Sigmoid colon (tissue), 7 donors: ENCODE results near the gene JAKMIP2. TPM values are rescaled to one million over a fixed set of nuclear protein-coding genes. Genes with fewer than 3 reads are reported as not detected.
A peak's percentile ranks its signal among the peaks of the same experiment; 100 is the strongest.

Experiments
- DNase-seq: peaks from one replicate; pipeline ENCODE4 v3.0.0-alpha.2; 2019
- H3K27ac ChIP-seq, 4 donors: fragments of 200-600 bp; sonication (generic); one replicate each; pipeline ENCODE4 v1.5.1; 2016 to 2019; ENCODE audit warnings: mild to moderate bottlenecking in 1 of 4
- H3K27me3 ChIP-seq, 3 donors: fragments of 200-600 bp; sonication (generic); one replicate each; pipeline ENCODE4 v1.5.1; 2019; ENCODE audit warnings: mild to moderate bottlenecking in 1 of 3
- H3K36me3 ChIP-seq, 4 donors: fragments of 200-600 bp; sonication (generic); one replicate each; pipeline ENCODE4 v1.5.1; 2016 to 2019
- H3K4me1 ChIP-seq, 4 donors: fragments of 200-600 bp; sonication (generic); one replicate each; pipeline ENCODE4 v1.5.1; 2017 to 2019
- H3K4me3 ChIP-seq, 4 donors: fragments of 200-600 bp; sonication (generic); one replicate each; pipeline ENCODE4 v1.5.1; 2017 to 2019; ENCODE audit warnings: mild to moderate bottlenecking in 2 of 4, moderate library complexity in 1 of 4
- H3K9me3 ChIP-seq, 4 donors: fragments of 200-600 bp in 3 of 4; sonication (generic) in 3 of 4; one replicate each; pipeline versions ENCODE4 v1.5.1 to v1.6.1; 2013 to 2019
- EP300 ChIP-seq, 4 donors: sonication (generic); formaldehyde crosslinking; IDR thresholded peaks; one replicate each; pipeline ENCODE4 v1.6.1; 2017; ENCODE audit warnings: antibody characterized with exemption in 4 of 4
- POLR2A ChIP-seq, 2 donors: fragments of 450-650 bp; IDR thresholded peaks; one replicate each; pipeline ENCODE4 v1.6.1; 2016; ENCODE audit warnings: antibody characterized with exemption in 2 of 2, mild to moderate bottlenecking in 2 of 2, moderate library complexity in 2 of 2
- POLR2AphosphoS5 ChIP-seq, 4 donors: sonication (generic); formaldehyde crosslinking; IDR thresholded peaks; one replicate each; pipeline ENCODE4 v1.6.1; 2017; ENCODE audit warnings: antibody characterized with exemption in 4 of 4
- WGBS, 2 donors: extraction: QIAGEN DNeasy Blood & Tissue Kit; methylation state at CpG; one replicate each; pipeline ENCODE4 v1.1.7; 2013; 5-methylcytosine and 5-hydroxymethylcytosine counted together
- intact Hi-C: fragments of 100-400 bp; cut with DNase I; formaldehyde crosslinking; loops from one replicate; pipeline ENCODE4 v1.15.1; 2023
- polyA plus RNA-seq, 3 donors: library from polyadenylated mRNA; stranded (reverse); fragments of 200-250 nt; gene quantifications; one replicate each; pipeline ENCODE4 v1.2.3, GENCODE V29; 2013
- total RNA-seq, 4 donors: library from RNA; depleted of rRNA; stranded (reverse); fragments of >200 nt; gene quantifications; one replicate each; pipeline ENCODE4 v1.1.0, GENCODE V29; 2016
- TF ChIP-seq, protein P1 (sequence below), 4 experiments: fragments of 450-650 bp in 3 of 4; fragments of 200-600 bp in 1 of 4; IDR thresholded peaks; one replicate each; pipeline ENCODE4 v1.5.1; 2016 to 2019; ENCODE audit warnings: antibody characterized with exemption in 4 of 4, mild to moderate bottlenecking in 3 of 4, moderate library complexity in 2 of 4
- donor health status: healthy with polysubstance abuse.
- donor health status: Bipolar disorder and iron deficiency.
- donor health status: healthy.

The JAKMIP2 gene
- total and polyA plus RNA-seq, 7 donors = under 0.01 to 8.9 (median 2.8) TPM; not detected in 1

DNA sequence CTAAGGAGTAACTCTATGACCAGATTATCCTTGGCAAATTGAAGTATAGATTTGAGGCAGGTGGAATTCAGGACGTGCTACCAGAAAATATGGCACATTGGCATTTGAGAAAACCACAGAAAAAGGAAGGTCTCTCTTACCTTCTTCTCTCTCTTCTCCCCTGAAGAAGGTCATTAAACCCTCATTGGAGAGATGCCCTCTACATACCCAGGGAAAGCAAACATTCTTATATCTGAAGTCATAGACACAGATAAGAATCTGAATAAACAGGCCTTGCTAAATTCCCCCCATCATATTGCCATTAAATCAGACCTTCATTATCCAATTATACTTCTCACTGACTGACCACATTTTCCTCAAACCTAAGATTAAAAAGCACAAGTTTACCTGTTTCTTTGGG lies 31.2 kb upstream of the JAKMIP2 start:
- TF ChIP-seq POLR2AphosphoS5 (IDR thresholded peaks at IDR 0.05) (no peak), POLR2A (IDR thresholded peaks at IDR 0.05) (no peak), EP300 (IDR thresholded peaks at IDR 0.05) (no peak)
- TF ChIP-seq, protein P1, sequence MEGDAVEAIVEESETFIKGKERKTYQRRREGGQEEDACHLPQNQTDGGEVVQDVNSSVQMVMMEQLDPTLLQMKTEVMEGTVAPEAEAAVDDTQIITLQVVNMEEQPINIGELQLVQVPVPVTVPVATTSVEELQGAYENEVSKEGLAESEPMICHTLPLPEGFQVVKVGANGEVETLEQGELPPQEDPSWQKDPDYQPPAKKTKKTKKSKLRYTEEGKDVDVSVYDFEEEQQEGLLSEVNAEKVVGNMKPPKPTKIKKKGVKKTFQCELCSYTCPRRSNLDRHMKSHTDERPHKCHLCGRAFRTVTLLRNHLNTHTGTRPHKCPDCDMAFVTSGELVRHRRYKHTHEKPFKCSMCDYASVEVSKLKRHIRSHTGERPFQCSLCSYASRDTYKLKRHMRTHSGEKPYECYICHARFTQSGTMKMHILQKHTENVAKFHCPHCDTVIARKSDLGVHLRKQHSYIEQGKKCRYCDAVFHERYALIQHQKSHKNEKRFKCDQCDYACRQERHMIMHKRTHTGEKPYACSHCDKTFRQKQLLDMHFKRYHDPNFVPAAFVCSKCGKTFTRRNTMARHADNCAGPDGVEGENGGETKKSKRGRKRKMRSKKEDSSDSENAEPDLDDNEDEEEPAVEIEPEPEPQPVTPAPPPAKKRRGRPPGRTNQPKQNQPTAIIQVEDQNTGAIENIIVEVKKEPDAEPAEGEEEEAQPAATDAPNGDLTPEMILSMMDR (IDR thresholded peaks at IDR 0.05) = no peak
- H3K4me3 ChIP-seq = no peak overlapping the region
- intact Hi-C loops = no loop called here
- DNase-seq = no peak
- H3K36me3 ChIP-seq = no peaks in the 10 kb centered on the region
- H3K9me3 ChIP-seq = no peaks in the 10 kb centered on the region
- WGBS, 2 donors = 90 to 92% methylated on average over 1 of the region's 1 CpG
- H3K27me3 ChIP-seq = no peaks in the 10 kb centered on the region
- H3K4me1 ChIP-seq = peaks cover 0 to 7% (median 0%) of the 10 kb centered on the region in 4 donors
- H3K27ac ChIP-seq = no peak overlapping the region

DNA sequence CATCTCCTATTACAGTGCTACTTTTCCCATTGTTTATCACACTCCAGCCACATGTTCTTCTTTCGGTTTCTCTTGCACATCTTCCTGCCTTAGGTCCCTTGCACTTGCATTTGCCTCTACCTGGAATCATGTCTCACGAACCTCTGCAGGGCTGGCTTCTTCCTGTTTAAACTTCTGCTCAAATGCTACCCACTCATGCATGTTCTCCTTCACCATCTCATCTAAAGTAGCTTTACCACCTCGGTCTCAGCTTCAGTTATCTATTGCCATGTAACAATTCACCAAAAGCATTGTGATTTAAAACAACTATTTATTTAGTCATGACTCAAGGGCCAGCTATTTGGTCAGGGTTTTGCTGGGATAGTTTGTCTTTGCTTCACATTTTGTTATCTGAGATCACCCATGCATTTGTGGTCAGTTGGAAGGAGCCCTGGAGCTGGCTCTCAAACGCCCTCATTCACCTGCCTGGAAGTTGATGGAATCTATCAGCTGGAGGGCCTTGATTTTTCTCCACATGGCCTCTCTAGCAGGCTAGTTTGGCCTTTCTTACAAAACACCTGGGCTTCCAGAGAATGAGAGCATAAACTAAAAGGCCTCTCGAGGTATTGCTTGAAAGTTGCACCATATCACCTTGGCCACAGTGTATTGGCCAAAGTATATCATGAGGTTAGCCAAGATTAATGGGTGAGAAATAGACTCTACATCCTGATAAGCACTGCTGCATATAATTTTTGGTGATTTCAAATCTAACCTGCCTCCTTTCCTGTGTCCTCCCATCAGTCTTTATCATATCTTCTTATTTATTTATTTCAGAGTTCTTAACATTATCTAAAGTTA lies 27.5 kb upstream of the JAKMIP2 start:
- intact Hi-C loops = no loop called here
- no peak for TF ChIP-seq POLR2A (IDR thresholded peaks at IDR 0.05)
- no peak for TF ChIP-seq POLR2AphosphoS5 (IDR thresholded peaks at IDR 0.05)
- TF ChIP-seq, protein P1 (IDR thresholded peaks at IDR 0.05) = no peak
- TF ChIP-seq EP300 (IDR thresholded peaks at IDR 0.05) = no peak

DNA sequence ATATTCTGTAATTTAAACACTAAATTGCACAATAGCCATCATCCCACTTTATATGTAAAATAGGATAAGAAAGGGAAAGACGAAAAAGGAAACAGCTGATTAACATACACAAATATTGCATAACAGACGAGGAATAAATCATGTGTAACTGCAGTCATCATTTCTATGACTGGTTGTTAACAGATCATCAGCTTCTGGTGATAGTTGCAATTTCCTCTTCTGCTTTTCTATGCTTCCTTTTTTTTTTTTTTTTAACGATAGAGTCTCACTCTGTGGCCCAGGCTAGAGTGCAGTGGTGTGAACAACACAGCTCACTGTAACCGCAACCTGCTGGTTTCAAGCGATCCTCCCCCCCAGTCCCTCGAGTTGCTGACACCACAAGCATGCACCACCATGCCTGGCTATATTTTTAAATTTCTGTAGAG lies 22.5 kb upstream of the JAKMIP2 start:
- DNase-seq = no peak
- no peak overlapping the region for H3K27ac ChIP-seq
- H3K27me3 ChIP-seq = no peaks in the 10 kb centered on the region
- H3K4me3 ChIP-seq = no peak overlapping the region
- H3K36me3 ChIP-seq = no peaks in the 10 kb centered on the region
- no peaks in the 10 kb centered on the region for H3K9me3 ChIP-seq
- WGBS, 2 donors = 36 to 50% methylated on average over 6 of the region's 6 CpGs
- intact Hi-C loops = no loop called here
- TF ChIP-seq POLR2AphosphoS5 (IDR thresholded peaks at IDR 0.05) = peak in 2 of 4 donors; percentile 7 to 16
- no peak for TF ChIP-seq EP300 (IDR thresholded peaks at IDR 0.05)
- TF ChIP-seq POLR2A (IDR thresholded peaks at IDR 0.05) = no peak
- TF ChIP-seq, protein P1 (IDR thresholded peaks at IDR 0.05) = no peak
- no peaks in the 10 kb centered on the region for H3K4me1 ChIP-seq

More for the DNA sequence above, 27.5 kb upstream of the JAKMIP2 start:
- Histone ChIP-seq H3K36me3 (no peaks in the 10 kb centered on the region), H3K27me3 (no peaks in the 10 kb centered on the region), H3K9me3 (no peaks in the 10 kb centered on the region), H3K27ac (no peak overlapping the region), H3K4me3 (no peak overlapping the region), H3K4me1 (no peaks in the 10 kb centered on the region)
- WGBS, 2 donors = 61 to 69% methylated on average over 5 of the region's 5 CpGs
- DNase-seq = no peak

DNA sequence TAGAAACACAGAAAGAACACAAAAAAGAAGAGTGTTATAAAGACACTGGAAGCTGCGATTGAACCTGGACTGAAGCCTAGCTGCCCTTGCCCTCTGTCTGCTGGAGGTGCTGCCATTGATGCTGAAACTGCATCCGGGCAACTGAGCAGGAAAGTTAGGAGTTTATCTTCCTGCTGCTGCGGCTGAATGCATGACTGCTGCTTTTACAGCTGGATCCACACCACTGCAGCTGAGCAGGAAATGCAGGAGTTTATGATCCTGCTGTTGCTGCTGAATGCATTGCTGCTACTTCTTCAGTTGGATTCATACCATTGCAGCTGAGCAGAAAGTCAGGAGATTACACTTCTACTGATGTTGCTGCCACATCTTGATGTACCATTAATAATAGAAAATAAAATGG lies 21.8 kb upstream of the JAKMIP2 start:
- H3K4me3 ChIP-seq = no peak overlapping the region
- intact Hi-C loops = no loop called here
- TF ChIP-seq POLR2A (IDR thresholded peaks at IDR 0.05) = no peak
- TF ChIP-seq POLR2AphosphoS5 (IDR thresholded peaks at IDR 0.05) = no peak
- TF ChIP-seq EP300 (IDR thresholded peaks at IDR 0.05) = no peak
- TF ChIP-seq, protein P1 (IDR thresholded peaks at IDR 0.05) = no peak
- no peaks in the 10 kb centered on the region for H3K36me3 ChIP-seq
- no peaks in the 10 kb centered on the region for H3K9me3 ChIP-seq
- no peaks in the 10 kb centered on the region for H3K27me3 ChIP-seq
- 24 to 58% methylated on average over 3 of the region's 3 CpGs for WGBS, 2 donors
- DNase-seq = no peak
- no peaks in the 10 kb centered on the region for H3K4me1 ChIP-seq
- H3K27ac ChIP-seq = no peak overlapping the region
